GM19452 (cell line): ENCODE measurements around the gene PLCH1.

Experiments
- ATAC-seq: cut with Tn5 transposase; IDR thresholded peaks from one replicate; pipeline ENCODE4 v1.9.1; 2021; ENCODE audit not compliant: unreplicated experiment

The PLCH1 gene

GRCh38 chr3:155745795-155746550, 1.1 kb upstream of the PLCH1 start:
- no peak for ATAC-seq

- ATAC-seq, result peak; percentile 49
Measured at GRCh38 chr3:155744010-155744625, 753 bp downstream of the PLCH1 start.

DNA sequence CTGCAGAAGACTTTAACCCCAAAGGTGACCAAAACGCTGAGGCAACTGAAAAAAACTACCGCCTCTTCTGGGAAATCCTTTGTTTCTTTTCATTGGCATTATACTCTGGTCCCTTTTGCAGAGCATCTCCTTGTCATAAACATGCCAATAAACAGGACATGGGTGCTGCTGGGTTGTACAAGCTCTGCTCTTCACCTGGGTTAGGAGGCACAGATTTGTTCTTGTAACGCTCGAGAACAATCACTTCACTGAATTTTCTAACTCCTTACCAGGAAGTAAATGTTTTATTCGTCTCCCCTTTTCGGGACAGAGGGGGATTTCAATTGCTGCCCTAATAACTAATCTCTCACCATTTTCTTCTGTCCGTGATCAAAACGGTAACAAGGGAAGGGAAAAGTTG, 1.3 kb downstream of the PLCH1 start:
- no peak for ATAC-seq

DNA sequence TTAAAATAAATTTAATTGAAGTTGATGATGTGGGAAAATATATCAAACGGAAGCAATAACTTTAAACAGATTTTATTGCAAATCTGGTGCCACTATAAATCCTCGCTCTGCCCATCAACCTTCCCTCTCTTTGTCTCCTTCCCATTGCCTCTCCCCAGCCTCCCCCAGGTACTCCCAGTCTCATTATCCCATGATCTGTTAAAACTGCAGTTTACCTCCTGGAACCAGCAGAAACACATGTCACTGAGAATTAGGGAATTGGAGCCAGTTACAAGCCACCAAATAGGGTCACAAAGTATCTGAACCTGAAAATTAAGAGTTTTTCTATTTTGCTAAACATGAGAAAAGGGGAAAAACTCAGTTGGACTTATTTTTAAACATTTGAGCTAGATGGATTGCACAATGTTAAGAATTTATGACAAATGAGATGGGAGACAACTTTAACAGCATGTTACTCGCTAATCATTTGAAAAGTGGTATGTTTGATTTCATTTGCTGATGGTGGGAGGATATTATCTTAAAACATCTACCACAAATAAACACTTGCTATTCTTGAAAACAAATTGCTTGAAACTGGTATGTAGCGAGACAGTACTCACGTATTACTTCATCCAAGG, 2.4 kb downstream of the PLCH1 start:
- no peak for ATAC-seq

- no peak for ATAC-seq
Measured at GRCh38 chr3:155741603-155742002, 3.3 kb downstream of the PLCH1 start.

DNA sequence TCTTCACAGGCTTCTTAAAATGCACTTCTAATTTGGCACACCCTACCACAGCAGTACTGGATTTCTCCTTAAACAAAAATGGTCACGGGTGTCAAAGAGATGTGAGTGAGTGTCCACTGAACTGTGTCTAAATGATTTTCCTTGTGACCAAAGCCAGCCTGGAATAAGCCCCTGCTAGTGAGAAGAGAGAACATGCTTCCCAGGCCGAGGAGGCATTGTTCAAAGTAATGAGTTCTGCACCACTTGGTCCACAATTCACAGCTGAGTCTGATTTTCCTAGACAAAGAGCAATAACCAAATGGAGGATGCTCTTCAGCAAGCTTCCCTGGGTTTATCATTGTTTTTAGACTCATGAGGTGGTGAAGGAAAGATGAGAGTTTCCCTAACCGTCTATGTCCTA, 3.8 kb downstream of the PLCH1 start:
- no peak for ATAC-seq

DNA sequence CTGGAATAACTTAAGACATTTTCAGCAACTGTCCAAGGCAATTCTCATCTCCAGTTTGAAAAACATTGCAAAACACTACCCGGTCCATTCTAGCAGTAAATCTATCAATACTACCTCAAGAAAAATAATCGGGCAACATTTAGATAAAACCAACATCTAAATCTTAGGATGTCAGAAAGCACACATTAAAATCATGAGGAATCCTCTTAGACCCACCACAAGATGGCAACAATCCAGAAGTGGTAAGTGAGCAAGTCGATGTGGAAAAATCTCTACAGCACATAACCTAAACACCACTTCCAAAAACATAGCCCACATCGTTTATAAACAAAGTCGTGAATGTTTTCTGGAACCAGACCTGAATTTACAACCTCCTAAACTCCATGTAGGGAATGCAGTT, 5.7 kb downstream of the PLCH1 start:
- ATAC-seq, result no peak

- ATAC-seq, result no peak
Measured at GRCh38 chr3:155738580-155739076, 6.2 kb downstream of the PLCH1 start.

GRCh38 chr3:155737844-155738460, 6.9 kb downstream of the PLCH1 start:
- ATAC-seq, result peak; percentile 98

GRCh38 chr3:155736381-155736780, 8.5 kb downstream of the PLCH1 start:
- no peak for ATAC-seq

DNA sequence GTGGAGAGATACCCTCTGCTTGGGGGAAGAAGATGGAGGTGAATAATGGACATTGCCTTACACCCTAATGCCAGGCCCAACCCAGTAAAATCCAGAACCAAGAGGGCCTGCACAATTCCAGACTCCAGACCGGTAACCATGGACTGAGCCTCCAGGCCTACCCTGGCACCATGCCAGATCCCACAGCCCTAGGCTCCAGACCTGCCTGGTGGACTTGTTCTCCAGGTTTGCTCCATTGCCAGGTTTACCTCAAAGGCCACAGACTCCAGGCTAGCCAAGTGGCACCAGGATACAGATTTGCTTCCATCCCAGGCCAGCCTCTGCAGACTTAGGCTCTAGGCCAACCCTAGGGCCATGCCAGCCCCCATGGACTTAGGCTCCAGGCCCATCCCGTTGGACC, 14.0 kb downstream of the PLCH1 start:
- no peak for ATAC-seq

DNA sequence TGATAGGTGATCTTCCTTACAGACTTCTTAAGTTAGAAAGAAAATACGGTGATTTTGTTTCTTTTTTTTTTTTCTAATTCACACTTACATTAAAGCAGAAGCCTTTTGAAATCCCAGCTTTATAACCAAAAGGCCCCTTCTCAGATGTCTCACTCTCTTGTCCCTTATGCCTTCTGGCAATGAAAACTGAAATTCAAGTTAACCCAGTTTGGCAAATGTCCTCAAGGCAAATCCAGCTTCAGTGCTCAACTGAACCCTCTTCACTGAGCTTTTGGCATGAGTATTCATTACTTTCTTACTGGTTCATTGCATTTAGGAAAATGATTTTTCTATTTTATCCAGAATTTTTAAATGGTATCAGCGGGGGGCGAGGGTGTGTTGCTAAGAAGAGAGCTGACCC, 17.0 kb downstream of the PLCH1 start:
- ATAC-seq, result no peak

GRCh38 chr3:155714295-155714718, 30.6 kb downstream of the PLCH1 start:
- ATAC-seq, result no peak

- peak; percentile 92 for ATAC-seq
Measured at GRCh38 chr3:155712008-155712407, 32.9 kb downstream of the PLCH1 start.

GRCh38 chr3:155704771-155705559, 39.9 kb downstream of the PLCH1 start:
- no peak for ATAC-seq

DNA sequence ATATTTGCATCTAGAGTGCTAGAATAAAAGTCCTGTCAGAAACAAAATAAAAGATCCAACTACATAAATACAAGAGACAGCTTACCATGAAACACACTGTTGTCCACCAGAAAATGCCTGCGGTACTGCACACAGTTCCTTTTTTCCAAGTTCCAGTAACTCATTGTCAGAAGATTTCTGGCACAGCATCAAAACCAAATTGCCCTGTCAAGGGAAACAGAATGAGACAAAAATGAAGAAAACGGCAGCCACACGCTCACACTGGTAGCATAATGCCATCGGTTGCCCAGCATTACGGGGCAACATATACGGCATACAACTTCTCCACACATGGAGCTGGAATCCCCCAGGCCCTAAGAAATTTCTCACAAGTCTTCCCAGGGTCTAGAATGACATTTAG, 40.8 kb downstream of the PLCH1 start:
- no peak for ATAC-seq

DNA sequence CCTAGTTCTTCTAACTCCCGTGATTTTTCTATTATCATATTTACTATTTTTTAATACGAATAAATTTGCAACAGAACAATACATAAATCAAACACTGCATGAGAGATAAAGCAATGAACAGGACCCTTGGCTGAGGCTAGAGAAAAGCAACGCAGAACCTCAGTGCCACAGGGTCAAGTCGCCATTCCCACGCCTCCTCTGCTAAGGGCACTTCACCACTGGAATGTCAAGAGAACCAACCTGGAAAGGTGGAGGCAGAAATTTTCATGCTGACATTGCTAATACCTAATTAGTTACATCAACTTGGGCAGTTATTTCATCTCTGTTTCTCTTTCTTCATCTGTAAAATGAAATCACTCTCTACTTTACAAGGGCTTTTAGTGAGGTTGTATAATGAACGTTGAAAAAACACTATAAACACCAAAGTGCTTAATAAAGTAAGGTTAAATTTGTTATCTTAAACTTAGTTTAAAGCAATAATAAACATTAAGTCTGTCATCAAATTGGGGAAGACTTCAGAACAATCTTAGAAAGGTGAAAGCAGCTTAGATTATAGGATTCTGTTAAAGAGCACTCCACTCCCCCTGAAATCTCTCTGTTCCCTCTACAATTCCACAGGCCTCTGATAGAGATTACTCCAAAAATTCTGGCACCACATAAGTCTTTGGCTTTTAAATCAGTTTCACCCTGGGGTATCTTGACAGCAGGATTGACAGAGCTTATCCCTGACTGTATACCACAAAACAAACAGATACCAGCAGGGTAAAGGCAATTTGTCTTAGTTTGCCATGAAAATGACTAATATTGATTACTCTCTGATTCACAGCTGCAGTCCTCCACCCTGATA, 41.9 kb downstream of the PLCH1 start:
- ATAC-seq, result no peak

DNA sequence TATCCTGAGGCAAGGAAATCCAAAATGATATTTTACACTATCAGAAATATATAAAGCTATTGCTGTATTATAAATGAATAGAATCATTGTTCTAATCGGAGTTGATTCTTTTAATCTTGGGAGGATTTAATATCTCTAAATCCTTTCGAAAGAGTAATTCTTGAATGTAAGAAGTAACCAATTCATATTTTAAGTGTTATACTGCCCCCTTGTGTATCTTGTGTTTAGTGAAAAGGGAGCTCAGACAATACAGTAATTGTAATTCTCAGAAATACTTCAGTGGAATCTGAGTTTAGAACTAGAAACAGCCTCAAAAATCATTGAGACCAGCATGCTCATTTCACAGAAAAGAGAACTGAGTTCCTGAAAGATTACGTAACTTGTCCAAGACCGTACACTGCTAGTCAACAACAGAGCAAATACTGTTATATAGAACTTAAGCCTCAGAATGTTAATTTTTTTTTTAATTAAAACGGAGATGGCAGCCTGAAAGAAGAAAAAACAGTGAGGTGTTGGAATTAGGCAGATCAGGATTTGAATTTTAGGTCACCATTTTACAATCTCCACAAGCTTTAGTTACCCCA, 42.9 kb downstream of the PLCH1 start:
- ATAC-seq, result no peak

DNA sequence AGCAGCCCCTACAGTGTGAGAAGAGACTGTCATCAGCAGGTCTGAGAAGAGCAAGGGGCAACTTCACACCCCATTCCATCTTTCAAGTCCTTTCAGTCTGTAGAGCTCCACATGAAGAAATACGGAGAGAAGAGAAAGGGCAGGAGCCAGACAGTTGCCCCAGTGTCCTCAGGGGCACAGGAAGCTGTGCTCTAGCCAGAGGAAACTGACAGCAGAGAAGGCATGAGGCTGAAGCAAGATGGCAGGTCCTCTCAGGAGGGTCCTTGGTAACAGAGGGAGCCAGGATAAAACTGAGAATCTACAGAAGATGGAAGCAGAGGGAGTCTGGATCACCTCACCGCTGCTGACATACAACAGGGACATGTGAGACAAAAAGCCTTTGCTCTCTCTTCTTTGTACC, 47.3 kb downstream of the PLCH1 start:
- ATAC-seq, result no peak

GRCh38 chr3:155690921-155691320, 54.0 kb downstream of the PLCH1 start:
- ATAC-seq, result no peak
